H1 (cell line): ENCODE measurements around the gene TAOK1. TPM values are rescaled to one million over a fixed set of nuclear protein-coding genes. Genes with fewer than 3 reads are reported as not detected.

Experiments
- CTCF ChIA-PET: fragments of 300-600 bp; sonication (Branson Sonifier 250); formaldehyde crosslinking; loops from one replicate; lab custom pipeline; 2021; ENCODE audit not compliant: partially characterized antibody; lab: Charles Lee
- POLR2A ChIA-PET: fragments of 300-600 bp; sonication (Branson Sonifier 250); formaldehyde crosslinking; loops from one replicate; lab custom pipeline; 2021; ENCODE audit warnings: inconsistent platforms; ENCODE audit not compliant: partially characterized antibody; lab: Charles Lee
- DNase-seq, 2 experiments: peaks; one replicate each; pipeline versions ENCODE4 v3.0.0 to v3.0.0-alpha.2; 2010 to 2022; ENCODE audit warnings: low spot score in 2 of 2, low read depth in 1 of 2, mixed read lengths in 1 of 2
- FAIRE-seq: peaks from 2 replicates; lab custom pipeline; 2011; peaks lifted over from hg19 to GRCh38; lab: Jason Lieb, UNC
- H2AFZ ChIP-seq: 2 replicates; pipeline ENCODE4 v1.8.1; 2012; ENCODE audit warnings: low read length, inconsistent platforms
- H2AK5ac ChIP-seq: 2 replicates; pipeline ENCODE4 v1.6.1; 2013; ENCODE audit warnings: low read depth, low read length
- H2BK120ac ChIP-seq: replicated peaks from 2 replicates; pipeline ENCODE3; 2013; ENCODE audit warnings: low read depth, low read length, inconsistent platforms
- H2BK12ac ChIP-seq: 2 replicates; pipeline ENCODE4 v1.6.1; 2013; ENCODE audit warnings: low read depth, low read length
- H2BK15ac ChIP-seq: 2 replicates; pipeline ENCODE4 v1.6.1; 2013; ENCODE audit warnings: low read length
- H2BK20ac ChIP-seq: 2 replicates; pipeline ENCODE4 v1.6.1; 2013; ENCODE audit warnings: low read length
- H2BK5ac ChIP-seq: 2 replicates; pipeline ENCODE4 v1.6.1; 2013; ENCODE audit warnings: low read depth, low read length
- H3K14ac ChIP-seq: 2 replicates; pipeline ENCODE4 v1.6.1; 2013; ENCODE audit warnings: inconsistent platforms; ENCODE audit not compliant: insufficient read length
- H3K18ac ChIP-seq: 2 replicates; pipeline ENCODE4 v1.6.1; 2013; ENCODE audit warnings: low read length; ENCODE audit errors: extremely low read depth
- H3K23ac ChIP-seq: 2 replicates; pipeline ENCODE4 v1.6.1; 2013; ENCODE audit warnings: inconsistent platforms; ENCODE audit not compliant: insufficient read length
- H3K23me2 ChIP-seq: 2 replicates; pipeline ENCODE4 v1.6.1; 2013; ENCODE audit warnings: low read depth, low read length
- H3K27ac ChIP-seq: 2 replicates; pipeline ENCODE4 v1.6.1; 2011; ENCODE audit warnings: low read depth, low read length, inconsistent platforms
- H3K27me3 ChIP-seq, 4 experiments: replicated peaks in 1 of 4; 1 replicate in 1 of 4; 2 replicates in 3 of 4; pipeline versions ENCODE4 v1.6.1 to v1.8.1; 2011 to 2013; ENCODE audit warnings: low read length in 3 of 4, mild to moderate bottlenecking in 3 of 4, inconsistent platforms in 2 of 4, mixed read lengths in 2 of 4, moderate library complexity in 1 of 4; ENCODE audit not compliant: control insufficient read depth in 3 of 4, insufficient read depth in 3 of 4; ENCODE audit errors: extremely low read depth in 1 of 4
- H3K36me3 ChIP-seq, 4 experiments: 2 replicates each; pipeline versions ENCODE4 v1.6.1 to v1.8.1; 2011 to 2013; ENCODE audit warnings: mild to moderate bottlenecking in 4 of 4, low read length in 3 of 4, moderate library complexity in 2 of 4, control low read depth in 1 of 4, inconsistent platforms in 1 of 4; ENCODE audit not compliant: insufficient read depth in 4 of 4, control insufficient read depth in 2 of 4
- H3K4ac ChIP-seq: replicated peaks from 2 replicates; pipeline ENCODE3; 2013; ENCODE audit warnings: low read length, low read depth, mixed read lengths, inconsistent platforms; ENCODE audit not compliant: insufficient read length
- H3K4me1 ChIP-seq, 4 experiments: replicated peaks in 1 of 4; 1 replicate in 1 of 4; 2 replicates in 3 of 4; pipeline versions ENCODE4 v1.6.1 to v1.8.1; 2011 to 2013; ENCODE audit warnings: low read length in 3 of 4, inconsistent platforms in 2 of 4, mixed read lengths in 1 of 4; ENCODE audit not compliant: insufficient read depth in 4 of 4, control insufficient read depth in 3 of 4
- H3K4me2 ChIP-seq, 2 experiments: 2 replicates each; pipeline versions ENCODE4 v1.6.1 to v1.8.1; 2011 to 2013; ENCODE audit warnings: low read depth in 2 of 2, low read length in 2 of 2, control low read depth in 1 of 2, inconsistent platforms in 1 of 2, mild to moderate bottlenecking in 1 of 2; ENCODE audit not compliant: insufficient read depth in 1 of 2
- H3K4me3 ChIP-seq, 4 experiments: fragments of 200-600, 300-600 bp in 1 of 4; sonication (generic), shearing (Covaris generic), sonication (Bioruptor Twin) in 1 of 4; 2 replicates each; pipeline versions ENCODE4 v1.5.1 to v1.8.1; 2011 to 2016; ENCODE audit warnings: low read length in 4 of 4, low read depth in 3 of 4, control low read depth in 2 of 4, inconsistent platforms in 2 of 4, mild to moderate bottlenecking in 2 of 4, mixed read lengths in 1 of 4, moderate library complexity in 1 of 4; ENCODE audit not compliant: insufficient read depth in 2 of 4; ENCODE audit errors: extremely low read depth in 1 of 4
- H3K56ac ChIP-seq: replicated peaks from 2 replicates; pipeline ENCODE3; 2013; ENCODE audit warnings: low read depth, mild to moderate bottlenecking, mixed read lengths, low read length, inconsistent platforms; ENCODE audit not compliant: insufficient read length
- H3K79me1 ChIP-seq: 2 replicates; pipeline ENCODE4 v1.6.1; 2013; ENCODE audit warnings: low read depth, low read length, control low read depth
- H3K79me2 ChIP-seq, 2 experiments: 2 replicates each; pipeline versions ENCODE4 v1.6.1 to v1.8.1; 2012 to 2013; ENCODE audit warnings: low read length in 2 of 2, mild to moderate bottlenecking in 2 of 2, inconsistent platforms in 1 of 2; ENCODE audit not compliant: insufficient read depth in 2 of 2, control insufficient read depth in 1 of 2
- H3K9ac ChIP-seq, 4 experiments: replicated peaks in 1 of 4; 1 replicate in 1 of 4; 2 replicates in 3 of 4; pipeline versions ENCODE4 v1.6.1 to v1.8.1; 2011 to 2013; ENCODE audit warnings: low read depth in 3 of 4, low read length in 3 of 4, control low read depth in 2 of 4, mild to moderate bottlenecking in 2 of 4, moderate library complexity in 2 of 4, inconsistent platforms in 1 of 4; ENCODE audit errors: extremely low read depth in 1 of 4
- H3K9me3 ChIP-seq, 2 experiments: 2 replicates each; pipeline versions ENCODE4 v1.6.1 to v1.8.1; 2012 to 2013; ENCODE audit warnings: mild to moderate bottlenecking in 2 of 2, moderate library complexity in 2 of 2, control low read depth in 1 of 2, inconsistent platforms in 1 of 2, low read depth in 1 of 2, low read length in 1 of 2, mixed read lengths in 1 of 2; ENCODE audit not compliant: insufficient read depth in 2 of 2
- H4K20me1 ChIP-seq, 2 experiments: replicated peaks in 1 of 2; 2 replicates each; pipeline versions ENCODE3 to v1.8.1; 2011 to 2013; ENCODE audit warnings: inconsistent platforms in 2 of 2, low read length in 2 of 2, mild to moderate bottlenecking in 1 of 2; ENCODE audit not compliant: insufficient read depth in 2 of 2, control insufficient read depth in 1 of 2
- H4K5ac ChIP-seq: 2 replicates; pipeline ENCODE4 v1.6.1; 2013; ENCODE audit warnings: low read length, low read depth, mixed read lengths, inconsistent platforms; ENCODE audit not compliant: insufficient read length
- H4K8ac ChIP-seq: 2 replicates; pipeline ENCODE4 v1.8.0; 2013; ENCODE audit warnings: mild to moderate bottlenecking, moderate library complexity, low read length, inconsistent platforms; ENCODE audit not compliant: insufficient read depth; ENCODE audit errors: extremely low read depth
- H4K91ac ChIP-seq: replicated peaks from 2 replicates; pipeline ENCODE3; 2013; ENCODE audit warnings: low read length, mixed read lengths, inconsistent platforms; ENCODE audit not compliant: insufficient read length
- CTBP2 ChIP-seq: IDR thresholded peaks from 2 replicates; pipeline ENCODE4 v1.7.0; 2011; ENCODE audit warnings: borderline replicate concordance, mild to moderate bottlenecking, moderate library complexity, mixed read lengths, low read length; ENCODE audit not compliant: insufficient read depth, insufficient read length
- TBP ChIP-seq: IDR thresholded peaks from 2 replicates; pipeline ENCODE4 v1.6.1; 2011; ENCODE audit warnings: low read depth, low read length, improper control_type of control experiment
- WGBS, 2 experiments: shearing (Covaris generic) in 1 of 2; methylation state at CpG; one replicate each; pipeline versions ENCODE4 v1.1.6 to v1.1.7; 2013 to 2015; ENCODE audit warnings: low lambda C conversion rate in 2 of 2, mixed read lengths in 2 of 2, inconsistent platforms in 1 of 2, low coverage in 1 of 2, missing lambda C conversion rate in 1 of 2; ENCODE audit not compliant: insufficient replicate concordance in 2 of 2, insufficient coverage in 1 of 2, insufficient read length in 1 of 2; ENCODE audit errors: extremely low coverage in 1 of 2, missing lambda C conversion rate in 1 of 2; 5-methylcytosine and 5-hydroxymethylcytosine counted together
- polyA plus RNA-seq, 7 experiments: library from polyadenylated mRNA; depleted of rRNA in 3 of 7; stranded (reverse) in 5 of 7; unstranded in 2 of 7; fragments of >200 nt in 5 of 7; fragments of 200-250 nt in 2 of 7; gene quantifications; 1 replicate in 5 of 7; 2 replicates in 1 of 7; 4 replicates in 1 of 7; pipeline versions ENCODE4 v1.2.1 to v1.2.3, GENCODE V29; 2011 to 2013; ENCODE audit warnings: missing spikeins in 2 of 7, mixed read lengths in 2 of 7
- total RNA-seq: library from RNA; stranded (reverse); fragmentation: NEBNext Ultra II Directional; extraction: Animal tissue kit (Norgen Biotek cat#: 25700); gene quantifications from 2 replicates; pipeline ENCODE4 v1.2.1, GENCODE V29; 2021

The TAOK1 gene
- total and polyA plus RNA-seq, 2 of the 8 experiments (the other 6 are each of a cell fraction or from before 2014, with no cell fraction given): 12.2 to 90.6 TPM

- Histone ChIP-seq H3K27ac (no peak overlapping the region), H2BK20ac (peak overlapping the region; percentile 90), H3K4ac (peak overlapping the region; percentile 91), H2AK5ac (peak overlapping the region; percentile 85), H3K56ac (peak overlapping the region; percentile 42), H4K8ac (peak overlapping the region; percentile 54), H2BK5ac (peak overlapping the region; percentile 93), H3K4me1 (peaks cover 10 to 40% (median 27%) of the 10 kb centered on the region in 4 experiments), H3K4me2 (peak overlapping the region; percentile 57 to 75), H3K14ac (peak overlapping the region; percentile 0), H2BK120ac (peak overlapping the region; percentile 34), H4K91ac (peak overlapping the region; percentile 97), H3K79me2 (peaks cover 0 to 45% of the 10 kb centered on the region in 2 experiments; a peak in 2 of 4 replicates), H3K27me3 (no peaks in the 10 kb centered on the region), H3K9ac (peak overlapping the region in 2 of 4 experiments; percentile 2 to 4; a peak in 1 of 7 replicates), H4K20me1 (peaks cover 0 to 20% of the 10 kb centered on the region in 2 experiments), H3K9me3 (no peaks in the 10 kb centered on the region), H3K79me1 (peaks cover 9% of the 10 kb centered on the region), H2BK15ac (peak overlapping the region; percentile 98), H3K36me3 (no peaks in the 10 kb centered on the region), H2AFZ (no peak overlapping the region), H3K4me3 (peak overlapping the region in 2 of 4 experiments; percentile 5 to 20; a peak in 3 of 8 replicates), H3K23ac (peak overlapping the region; percentile 72), H4K5ac (peak overlapping the region; percentile 23), H3K23me2 (peaks cover 8% of the 10 kb centered on the region), H3K18ac (peak overlapping the region; percentile 97), H2BK12ac (peak overlapping the region; percentile 98; the same call in 1 of the 2 replicates)
- ChIA-PET CTCF (interaction anchor here (0.6 to 8.1 kb wide), 12 partner anchors 11 to 744 kb away, joined by 3 to 74 read pairs (median 4); no protein-coding TSS in a partner anchor), POLR2A (interaction anchor here (0.7 to 1.5 kb wide), 8 partner anchors 9 to 25 kb away, joined by 3 to 4 read pairs (median 3); partner anchors contain the start of gene GIT1)
- WGBS, 2 experiments: 57% methylated on average over 13 of the region's 13 CpGs; no CpG with 5 or more reads in 1 of the 2 experiments
- peak in 1 of 2 experiments; percentile 54 for DNase-seq
- TF ChIP-seq CTBP2: peak; percentile 57
- no peak for TF ChIP-seq TBP
- FAIRE-seq: no peak
These were observed 207.4 kb downstream of the TAOK1 start for GRCh38 chr17:29597361-29598172.
